HL-60 (cell line): ENCODE measurements around the gene MILR1.

ENCODE experiments used
- POLR2AphosphoS5 ChIP-seq: IDR thresholded peaks from 2 replicates; pipeline ENCODE4 v1.6.1; 2012; ENCODE audit warnings: low read depth
- TF ChIP-seq, protein P1 (sequence below): IDR thresholded peaks from one replicate; pipeline ENCODE4 v1.5.1; 2011; ENCODE audit warnings: low read length, control low read depth, inconsistent platforms; ENCODE audit not compliant: insufficient read depth

- TF ChIP-seq, protein P1, sequence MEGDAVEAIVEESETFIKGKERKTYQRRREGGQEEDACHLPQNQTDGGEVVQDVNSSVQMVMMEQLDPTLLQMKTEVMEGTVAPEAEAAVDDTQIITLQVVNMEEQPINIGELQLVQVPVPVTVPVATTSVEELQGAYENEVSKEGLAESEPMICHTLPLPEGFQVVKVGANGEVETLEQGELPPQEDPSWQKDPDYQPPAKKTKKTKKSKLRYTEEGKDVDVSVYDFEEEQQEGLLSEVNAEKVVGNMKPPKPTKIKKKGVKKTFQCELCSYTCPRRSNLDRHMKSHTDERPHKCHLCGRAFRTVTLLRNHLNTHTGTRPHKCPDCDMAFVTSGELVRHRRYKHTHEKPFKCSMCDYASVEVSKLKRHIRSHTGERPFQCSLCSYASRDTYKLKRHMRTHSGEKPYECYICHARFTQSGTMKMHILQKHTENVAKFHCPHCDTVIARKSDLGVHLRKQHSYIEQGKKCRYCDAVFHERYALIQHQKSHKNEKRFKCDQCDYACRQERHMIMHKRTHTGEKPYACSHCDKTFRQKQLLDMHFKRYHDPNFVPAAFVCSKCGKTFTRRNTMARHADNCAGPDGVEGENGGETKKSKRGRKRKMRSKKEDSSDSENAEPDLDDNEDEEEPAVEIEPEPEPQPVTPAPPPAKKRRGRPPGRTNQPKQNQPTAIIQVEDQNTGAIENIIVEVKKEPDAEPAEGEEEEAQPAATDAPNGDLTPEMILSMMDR, result no peak
- TF ChIP-seq POLR2AphosphoS5, result no peak
Observed at GRCh38 chr17:64437944-64438525, 10.9 kb upstream of the MILR1 start.
